HG03039 (cell line): ENCODE data around the gene SNX30.

Experiments used
- ATAC-seq: cut with Tn5 transposase; IDR thresholded peaks from one replicate; pipeline ENCODE4 v1.9.1; 2021; ENCODE audit warnings: mild to moderate bottlenecking, moderate library complexity; ENCODE audit not compliant: unreplicated experiment

The SNX30 gene

DNA sequence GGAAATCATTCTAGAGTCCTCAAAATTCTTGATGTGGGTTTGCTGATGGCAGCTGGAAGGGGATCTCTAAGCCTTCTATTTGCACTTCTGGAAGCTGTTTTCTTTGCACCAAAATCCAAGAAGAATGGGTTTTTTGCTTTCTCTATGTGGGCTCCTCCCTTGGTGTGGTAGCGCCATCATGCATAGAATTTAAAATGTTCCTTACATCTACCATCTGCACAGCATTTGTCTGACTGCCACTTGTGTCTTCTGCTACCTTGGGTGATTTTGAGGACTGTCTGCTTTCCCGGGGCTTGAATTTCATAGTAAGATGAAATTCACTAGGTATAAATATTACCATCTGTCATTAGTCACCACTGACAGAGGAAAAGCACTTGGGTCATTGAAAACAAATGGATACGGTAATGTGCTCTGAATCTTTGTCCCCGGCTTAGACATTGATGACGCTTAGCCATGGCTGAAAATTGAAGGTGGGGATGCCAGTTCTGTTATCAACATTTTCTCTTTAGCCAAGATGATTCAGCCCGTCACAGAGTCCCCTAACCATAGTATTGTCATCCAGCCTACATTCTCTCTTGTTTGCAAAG is 30.0 kb downstream of the SNX30 start:
- ATAC-seq, result no peak

DNA sequence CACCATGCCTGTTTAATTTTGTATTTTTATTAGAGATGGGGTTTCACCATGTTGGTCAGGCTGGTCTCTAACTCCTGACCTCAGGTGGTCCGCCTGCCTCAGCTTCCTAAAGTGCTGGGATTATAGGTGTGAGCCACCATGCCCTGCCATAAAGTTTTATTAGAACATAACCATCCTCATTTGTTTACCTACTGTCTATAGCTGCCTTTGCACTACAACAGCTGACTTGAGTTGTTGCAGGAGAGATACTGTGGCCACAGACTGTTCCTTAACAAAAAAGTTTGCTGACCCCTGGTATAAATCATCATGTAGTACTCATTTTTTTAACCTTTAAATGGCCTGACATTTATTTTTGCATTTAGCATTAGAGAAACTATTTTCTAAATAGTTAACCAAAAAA is 31.7 kb downstream of the SNX30 start:
- ATAC-seq, result no peak

DNA sequence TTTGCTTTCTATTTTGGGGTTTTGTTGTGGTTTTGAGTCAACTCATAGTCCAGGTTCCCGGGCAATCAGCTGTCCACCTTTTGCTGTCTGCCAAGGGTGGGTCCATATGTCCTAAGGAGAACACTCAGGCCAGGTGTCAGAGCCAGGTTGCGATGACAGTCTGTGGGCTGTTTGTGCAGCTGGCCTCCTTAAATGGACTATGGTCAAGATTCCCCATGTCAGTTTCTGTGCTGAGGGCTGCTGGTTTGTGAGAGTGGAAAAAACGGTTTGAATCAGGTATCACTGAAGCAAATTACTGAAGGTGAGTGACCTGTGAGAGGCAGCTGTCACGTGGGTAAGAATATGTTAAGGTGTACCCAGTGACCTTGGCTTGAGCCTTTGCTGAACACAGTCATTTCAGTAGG is 33.0 kb downstream of the SNX30 start:
- no peak for ATAC-seq

DNA sequence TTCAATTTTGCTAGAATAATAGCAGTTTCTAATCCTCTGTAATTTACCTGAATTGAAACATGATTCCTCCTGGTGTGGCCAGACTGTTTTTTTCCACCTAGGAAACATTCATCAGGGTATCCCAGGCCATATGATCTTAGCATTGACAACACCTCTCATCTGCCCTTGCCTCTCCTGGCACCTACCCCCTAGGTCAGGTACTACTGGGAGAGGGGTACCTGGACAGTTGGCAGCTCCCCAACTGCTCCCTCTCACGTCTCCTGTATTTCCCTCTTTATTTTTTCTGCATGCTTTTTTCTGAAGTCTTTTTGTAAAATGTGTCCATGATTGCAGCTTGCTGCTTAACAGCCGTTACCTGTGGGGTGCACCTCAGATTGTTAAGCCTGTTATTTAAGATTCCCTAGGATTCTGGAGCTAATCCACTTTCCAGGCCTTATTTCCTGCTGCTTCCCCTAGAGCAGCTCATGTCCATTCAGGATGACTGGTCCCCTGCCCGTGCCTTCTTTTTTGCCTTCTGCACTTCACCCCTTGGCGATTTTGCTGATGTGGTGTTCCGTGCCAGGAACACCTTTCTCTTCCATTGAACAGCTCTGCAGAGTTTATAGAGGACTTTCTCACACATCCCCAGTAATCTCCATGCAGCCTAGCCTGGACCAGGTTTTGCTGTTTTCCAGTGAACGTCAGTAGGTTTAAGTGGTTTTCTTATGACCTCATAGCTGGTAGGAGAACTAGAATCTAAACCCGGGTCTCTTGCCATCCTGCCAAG is 33.6 kb downstream of the SNX30 start:
- no peak for ATAC-seq

DNA sequence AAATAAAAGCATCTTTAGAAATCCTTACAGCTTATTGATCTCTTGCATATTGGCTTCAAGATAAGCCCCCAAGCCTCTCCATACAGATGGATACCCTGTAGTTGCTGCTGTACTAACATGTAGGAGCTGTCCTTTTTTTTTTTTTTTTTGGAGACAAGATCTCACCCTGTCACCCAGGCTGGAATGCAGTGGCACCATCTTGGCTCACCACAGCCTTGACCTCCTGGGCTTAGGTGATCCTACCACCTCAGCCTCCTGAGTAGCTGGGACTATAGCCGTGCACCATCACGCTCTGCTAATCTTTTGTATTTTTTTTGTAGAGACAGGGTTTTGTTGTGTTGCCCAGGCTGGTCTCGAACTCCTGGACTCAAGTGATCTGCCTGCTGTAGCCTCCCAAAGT is 35.4 kb downstream of the SNX30 start:
- no peak for ATAC-seq

DNA sequence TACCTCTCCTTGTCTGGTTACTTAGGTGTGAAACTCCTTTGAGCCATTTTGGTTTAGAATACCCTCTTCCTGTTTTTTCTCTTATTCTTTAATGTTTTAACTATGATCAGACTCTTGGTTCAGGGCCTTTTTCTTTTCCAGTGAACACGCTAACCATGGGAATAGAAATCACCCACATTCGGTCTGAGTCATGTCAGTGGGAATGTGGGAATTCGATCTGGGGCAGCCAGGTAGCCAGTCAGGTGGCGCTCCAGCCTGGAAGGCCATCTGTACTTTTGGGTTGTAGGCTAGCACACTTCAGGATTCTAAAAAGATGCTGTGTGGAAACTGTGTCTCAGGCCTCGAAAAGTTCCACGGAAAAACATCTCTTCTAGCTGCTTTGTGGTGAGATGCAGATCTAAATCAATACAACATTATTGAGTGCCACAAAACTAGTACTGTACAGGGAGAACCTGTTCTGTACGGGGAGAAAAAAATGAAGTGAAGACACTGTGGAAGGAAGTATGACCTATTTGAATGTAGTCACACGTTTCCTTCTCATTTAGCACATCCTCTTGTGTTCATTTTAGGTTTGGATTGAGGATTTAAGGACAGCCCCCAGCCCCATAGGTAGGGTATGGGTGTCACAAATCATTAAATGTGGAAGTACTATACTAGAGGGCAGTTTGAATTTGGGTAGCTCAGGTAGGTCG is 36.4 kb downstream of the SNX30 start:
- ATAC-seq, result no peak

DNA sequence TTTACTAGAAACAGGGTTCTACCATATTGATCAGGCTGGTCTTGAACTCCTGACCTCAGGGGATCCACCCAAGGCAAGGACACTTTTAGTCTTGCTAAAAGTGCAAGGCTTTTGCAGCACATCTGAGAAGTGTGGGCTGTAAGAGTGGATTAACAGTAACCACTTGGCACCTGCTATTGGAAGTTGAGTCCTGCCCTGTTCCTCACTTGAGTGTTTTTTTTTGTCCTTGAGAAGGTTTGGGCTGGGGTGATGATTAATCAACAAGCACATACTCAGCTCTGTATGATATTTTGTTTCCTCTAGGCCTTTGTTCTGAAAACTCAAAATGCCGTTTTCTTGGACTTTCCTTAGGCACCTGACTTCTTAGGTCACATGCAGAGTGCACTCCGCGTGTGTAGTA is 37.4 kb downstream of the SNX30 start:
- ATAC-seq, result no peak

DNA sequence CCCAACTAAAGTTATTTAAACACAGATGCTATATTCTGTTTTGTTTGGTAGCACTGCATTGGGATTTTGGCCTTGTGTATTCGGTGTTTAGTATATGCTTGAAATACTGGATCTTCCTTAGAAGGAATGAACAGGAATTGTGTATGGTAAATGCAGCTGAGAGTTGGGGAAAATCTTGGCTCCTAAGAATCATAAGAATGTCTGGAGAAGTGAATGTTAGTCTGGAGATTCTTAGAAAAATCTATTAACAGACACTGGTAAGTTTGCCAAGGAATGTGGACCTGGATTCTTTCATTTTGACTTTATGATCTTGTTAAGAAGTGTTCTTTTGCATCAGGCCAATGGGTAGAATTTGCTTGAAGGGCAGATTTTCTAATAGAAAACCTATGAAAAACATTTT is 38.9 kb downstream of the SNX30 start:
- ATAC-seq, result no peak

DNA sequence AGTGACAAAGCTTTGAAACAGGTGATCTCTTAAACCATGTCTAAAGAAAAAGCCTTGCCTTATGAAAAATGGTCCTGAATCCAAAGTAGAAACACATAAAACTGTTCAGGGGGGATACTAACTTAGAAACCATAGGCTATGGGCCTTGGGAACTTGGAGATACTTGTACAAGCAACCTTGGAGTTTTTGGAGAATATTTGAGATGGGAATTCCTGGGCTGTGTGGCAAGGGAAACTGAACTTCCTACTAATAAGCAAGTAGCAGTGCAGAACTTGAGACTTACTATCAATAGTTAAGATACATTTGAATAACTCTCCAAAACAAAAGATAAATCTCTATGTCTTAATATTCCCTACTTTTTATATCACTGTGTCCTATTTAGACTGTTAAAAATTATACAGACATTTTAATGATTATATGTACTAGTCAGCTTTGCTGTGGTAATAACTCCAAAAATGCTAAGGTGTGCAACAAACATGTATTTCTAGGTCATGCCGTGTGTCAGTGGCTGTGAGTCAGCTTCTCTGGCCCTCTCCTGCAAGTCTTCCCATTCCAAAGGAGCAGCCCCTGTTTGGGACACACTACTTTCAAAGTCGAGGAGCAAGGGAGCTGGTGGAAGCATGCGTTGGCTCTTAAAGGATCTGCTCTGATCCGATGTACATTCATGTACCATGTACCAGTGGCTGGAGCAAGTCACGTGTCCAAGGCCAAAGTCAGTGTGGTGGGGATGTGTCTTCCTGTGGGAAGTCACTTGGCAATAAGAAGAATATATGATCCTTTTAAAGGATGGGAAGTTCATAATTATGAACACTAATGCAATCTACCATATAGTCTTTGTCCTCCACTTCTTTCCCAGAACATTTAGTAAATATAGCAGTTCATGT is 39.6 kb downstream of the SNX30 start:
- no peak for ATAC-seq

DNA sequence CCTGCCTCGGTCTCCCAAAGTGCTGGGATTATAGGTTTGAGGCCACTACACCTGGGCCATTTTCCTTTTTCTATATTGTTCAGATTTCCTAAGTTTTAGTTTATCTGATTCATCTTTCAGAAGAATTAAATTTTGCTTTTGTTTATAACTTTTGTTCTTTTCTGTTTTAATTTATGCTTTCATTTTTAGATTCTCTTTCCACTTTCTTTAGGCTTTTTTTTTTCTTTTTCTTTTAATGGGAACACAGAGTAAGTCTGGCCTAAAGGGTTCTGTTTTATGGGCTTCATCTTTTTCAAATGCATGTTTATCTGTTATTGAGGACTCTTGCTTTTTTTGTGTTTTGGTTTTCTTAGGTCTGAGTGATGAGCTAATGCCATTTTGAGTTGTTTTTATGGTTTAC is 42.1 kb downstream of the SNX30 start:
- no peak for ATAC-seq

DNA sequence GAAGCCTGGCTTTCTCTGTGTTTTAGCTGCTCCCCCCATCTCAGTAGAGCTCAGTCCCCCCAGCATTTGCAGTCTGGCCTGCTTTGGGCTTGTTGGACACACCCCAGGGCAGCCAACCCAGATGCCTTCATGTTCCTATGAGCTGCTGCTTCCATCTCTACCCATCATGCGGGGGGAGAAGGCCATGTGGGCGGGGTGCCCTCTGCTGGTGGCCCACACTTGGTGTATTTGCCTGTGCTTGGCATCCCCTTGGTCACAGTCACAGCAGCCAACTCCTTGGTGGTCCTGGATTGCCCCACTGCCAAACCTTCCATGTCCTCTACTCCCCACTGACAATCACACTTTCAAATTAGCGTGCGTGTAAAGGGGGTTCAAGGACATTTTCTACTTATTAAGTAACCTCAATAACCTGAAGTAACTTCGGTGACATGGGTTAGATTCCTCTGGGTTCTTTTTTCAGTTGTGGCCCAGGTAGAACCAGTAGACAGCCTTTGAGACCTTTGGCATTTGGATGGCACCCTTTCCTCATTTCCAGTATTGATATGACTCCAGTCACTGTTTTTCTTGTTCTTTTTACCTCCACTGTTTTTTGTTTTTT is 42.8 kb downstream of the SNX30 start:
- no peak for ATAC-seq

DNA sequence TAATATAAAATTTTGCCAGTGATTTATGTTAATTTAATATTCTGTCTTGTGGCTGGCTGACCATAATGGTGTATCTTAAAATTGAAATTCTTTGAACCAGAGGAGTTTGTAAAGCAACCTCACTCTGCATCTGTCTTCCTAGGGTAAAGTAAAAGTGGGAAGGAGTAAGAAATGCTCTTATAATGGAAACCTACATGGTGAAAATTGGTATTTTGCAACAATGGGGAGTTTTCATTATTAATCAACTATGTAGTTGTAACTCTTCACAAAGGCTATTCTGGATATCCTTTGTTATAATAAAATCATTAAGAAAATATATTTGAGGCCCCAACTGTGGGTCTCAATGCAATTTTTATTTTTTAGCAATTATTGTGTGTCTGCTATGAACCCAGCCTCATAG is 44.2 kb downstream of the SNX30 start:
- no peak for ATAC-seq

DNA sequence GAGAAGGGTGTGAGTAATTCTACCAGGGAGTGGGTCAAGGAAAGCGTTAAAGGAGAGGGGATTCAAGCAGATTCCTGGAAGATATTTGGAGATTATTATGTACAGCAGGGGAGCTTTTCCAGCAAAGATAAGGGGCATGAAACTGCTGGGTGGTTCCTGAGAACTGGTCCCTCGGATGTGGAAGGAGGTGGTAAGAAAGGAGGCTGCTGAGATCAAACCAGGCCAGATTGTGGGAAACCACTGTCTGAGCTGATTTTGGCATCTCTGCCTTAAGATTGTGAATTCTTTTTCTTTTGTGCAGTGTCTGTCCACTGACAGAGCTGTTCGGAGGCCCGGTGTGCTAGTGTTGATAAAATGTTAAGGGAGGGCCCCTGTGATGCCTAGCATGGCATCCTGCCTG is 45.4 kb downstream of the SNX30 start:
- ATAC-seq, result no peak

DNA sequence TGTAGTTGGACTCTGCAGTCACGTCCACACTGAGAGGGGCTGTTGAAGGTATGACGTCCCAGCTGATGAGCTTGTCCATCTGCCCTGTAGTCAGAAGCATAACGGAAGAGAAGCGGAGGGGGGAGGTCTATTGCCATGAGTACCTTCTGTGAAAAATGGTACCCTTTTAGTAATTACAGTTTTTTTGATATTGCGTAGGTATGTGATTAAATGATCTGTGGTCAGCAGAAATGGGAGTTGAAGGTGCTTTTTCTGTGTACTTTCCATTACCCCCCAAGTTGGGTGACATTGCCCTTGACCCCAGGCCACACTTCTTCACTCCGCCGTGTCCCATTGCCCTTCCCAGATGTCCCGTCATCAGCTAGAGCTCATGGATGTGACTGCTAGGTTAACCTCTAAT is 45.9 kb downstream of the SNX30 start:
- no peak for ATAC-seq

DNA sequence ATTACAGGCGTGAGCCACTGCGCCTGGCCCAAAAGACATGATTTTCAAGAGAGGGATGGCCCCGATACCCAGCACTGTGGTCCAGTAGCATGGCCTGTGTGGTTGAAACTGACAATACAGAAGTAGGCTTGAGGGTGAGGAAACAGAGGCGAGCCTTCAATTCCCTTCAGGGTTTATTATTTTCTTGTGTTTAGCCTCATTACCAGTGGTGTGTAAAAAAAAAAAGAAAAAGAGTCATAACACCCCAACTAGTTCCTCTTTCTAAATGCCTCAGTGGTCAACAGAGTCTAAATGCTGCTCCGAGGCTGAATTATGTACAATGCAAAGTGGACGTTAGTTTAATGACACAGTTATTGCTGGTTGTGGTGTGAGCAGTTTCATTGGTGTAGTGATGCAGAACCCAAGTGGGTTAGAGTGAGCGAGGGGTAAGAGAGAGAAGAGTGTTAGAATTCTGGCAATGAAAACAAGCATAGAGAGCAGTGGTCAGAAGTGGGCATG is 58.8 kb downstream of the SNX30 start:
- ATAC-seq, result peak; percentile 96

DNA sequence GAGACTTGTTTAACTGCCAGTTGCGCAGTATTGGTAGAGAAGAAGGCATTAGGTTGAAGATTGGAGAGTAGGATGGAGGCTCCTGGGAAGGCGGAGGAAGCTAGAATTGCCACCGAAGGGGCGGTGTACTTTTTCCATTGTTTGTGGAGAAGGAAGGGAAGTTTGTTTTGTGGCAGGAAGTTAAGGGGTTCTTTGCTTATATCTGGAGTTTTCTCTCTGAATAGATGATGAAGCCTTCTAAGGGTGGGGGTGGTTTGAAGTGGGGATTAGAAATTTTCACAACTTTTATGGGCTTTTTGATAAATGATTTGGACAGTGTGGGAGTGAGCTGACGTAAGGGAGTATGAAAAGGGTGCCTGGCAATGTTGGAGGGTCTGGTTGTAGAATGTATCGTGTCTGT is 59.3 kb downstream of the SNX30 start:
- no peak for ATAC-seq

DNA sequence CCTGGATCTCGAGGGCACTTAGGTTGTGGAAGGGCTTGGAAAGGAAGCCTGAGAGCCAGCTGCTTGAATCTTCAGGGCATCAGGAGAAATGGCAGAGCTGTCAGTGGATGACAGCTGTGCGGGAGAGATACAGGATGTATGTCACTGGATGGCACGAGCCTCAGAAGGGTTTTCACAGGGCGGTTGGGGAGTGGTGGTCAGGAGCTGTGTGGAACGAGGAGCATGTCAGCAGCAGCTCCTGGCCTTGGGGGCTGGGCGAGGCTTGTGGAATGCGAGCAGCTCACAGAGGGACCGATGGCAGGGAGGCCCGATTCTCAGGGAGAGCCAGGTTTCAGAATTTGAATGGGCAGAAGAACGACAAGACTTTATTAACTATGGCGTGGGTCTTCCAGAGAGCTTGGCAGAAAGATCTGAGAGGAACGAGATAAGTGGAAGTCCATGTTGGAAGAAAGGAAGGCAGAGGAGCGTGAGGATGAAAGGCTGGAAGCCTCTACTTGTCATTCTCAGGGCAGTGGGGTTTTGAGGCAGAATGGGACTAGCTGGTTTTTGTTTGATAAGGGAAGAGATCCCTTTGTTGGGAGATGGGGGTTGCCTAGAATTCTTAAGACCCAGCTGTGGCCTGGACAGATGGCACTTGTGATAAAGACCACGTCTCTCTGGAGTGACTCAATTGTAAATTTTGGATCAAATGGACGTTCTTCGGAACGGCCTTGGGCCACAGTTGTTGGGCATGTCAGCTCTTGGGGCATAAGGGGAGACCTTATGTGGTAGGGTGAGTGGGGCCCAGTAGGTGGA is 60.3 kb downstream of the SNX30 start:
- no peak for ATAC-seq

DNA sequence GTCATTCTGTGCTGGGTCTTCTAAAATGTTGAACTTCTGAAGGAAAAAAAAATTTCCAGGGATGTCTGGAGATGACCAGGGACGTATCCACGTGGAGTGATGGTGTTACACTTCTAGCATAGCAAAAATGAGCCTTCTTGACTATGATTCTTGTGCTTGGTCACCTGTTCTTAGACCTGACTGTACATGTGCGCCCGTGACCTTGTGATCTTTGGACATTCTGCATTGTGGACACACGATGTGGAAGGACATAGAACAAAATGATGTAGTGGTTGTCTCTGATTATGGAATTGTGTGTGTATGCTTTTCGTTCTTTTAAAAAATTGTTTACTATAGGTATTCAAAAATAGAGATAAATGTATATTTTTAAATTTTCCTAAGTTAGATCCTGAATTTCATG is 61.0 kb downstream of the SNX30 start:
- ATAC-seq, result no peak

DNA sequence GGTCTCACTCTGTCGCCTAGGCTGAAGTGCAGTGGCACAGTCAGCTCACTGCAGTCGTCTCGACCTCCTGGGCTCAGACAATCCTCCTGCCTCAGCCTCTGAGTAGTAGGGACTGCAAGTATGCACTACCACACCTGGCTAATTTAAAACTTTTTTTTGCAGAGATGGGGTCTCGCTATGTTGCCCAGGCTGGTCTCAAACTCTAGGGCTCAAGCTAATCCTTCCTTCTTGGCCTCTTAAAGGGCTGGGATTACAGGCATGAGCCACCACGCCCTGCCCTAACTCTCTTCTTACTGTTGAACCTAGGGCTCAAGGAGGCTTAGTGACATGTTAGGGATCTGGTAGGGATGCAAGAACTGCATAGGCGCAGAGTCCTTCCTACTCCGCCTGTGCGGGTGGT is 65.3 kb downstream of the SNX30 start:
- ATAC-seq, result no peak

DNA sequence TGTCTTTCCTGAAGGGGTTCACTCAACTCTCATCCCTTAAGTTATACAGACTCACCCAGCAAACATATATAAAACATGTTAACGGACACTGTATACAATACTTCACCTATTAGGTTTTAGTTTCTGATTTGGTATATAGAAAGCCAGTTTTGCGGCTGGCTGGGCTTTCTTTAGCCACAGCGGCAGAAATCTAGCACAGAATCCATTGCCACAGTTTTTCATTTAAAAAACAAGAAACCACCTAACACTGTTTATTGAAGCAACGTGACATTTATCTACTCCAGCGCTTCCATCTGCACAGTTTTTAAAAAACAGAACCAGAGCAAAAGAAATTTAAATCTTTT is 67.3 kb downstream of the SNX30 start:
- no peak for ATAC-seq
